NB4 (cell line): Measurements from ENCODE around the gene RBCK1.

ENCODE experiments used
- MYC ChIP-seq: IDR thresholded peaks from 2 replicates; pipeline ENCODE4 v1.6.1; 2011; ENCODE audit warnings: low read depth, low read length
- TF ChIP-seq, protein P1 (sequence below): IDR thresholded peaks from one replicate; pipeline ENCODE4 v1.5.1; 2012; ENCODE audit warnings: low read depth, low read length

GRCh38 chr20:421685-422250 is 13.7 kb downstream of the RBCK1 start:
- no peak for TF ChIP-seq MYC
- TF ChIP-seq, protein P1, sequence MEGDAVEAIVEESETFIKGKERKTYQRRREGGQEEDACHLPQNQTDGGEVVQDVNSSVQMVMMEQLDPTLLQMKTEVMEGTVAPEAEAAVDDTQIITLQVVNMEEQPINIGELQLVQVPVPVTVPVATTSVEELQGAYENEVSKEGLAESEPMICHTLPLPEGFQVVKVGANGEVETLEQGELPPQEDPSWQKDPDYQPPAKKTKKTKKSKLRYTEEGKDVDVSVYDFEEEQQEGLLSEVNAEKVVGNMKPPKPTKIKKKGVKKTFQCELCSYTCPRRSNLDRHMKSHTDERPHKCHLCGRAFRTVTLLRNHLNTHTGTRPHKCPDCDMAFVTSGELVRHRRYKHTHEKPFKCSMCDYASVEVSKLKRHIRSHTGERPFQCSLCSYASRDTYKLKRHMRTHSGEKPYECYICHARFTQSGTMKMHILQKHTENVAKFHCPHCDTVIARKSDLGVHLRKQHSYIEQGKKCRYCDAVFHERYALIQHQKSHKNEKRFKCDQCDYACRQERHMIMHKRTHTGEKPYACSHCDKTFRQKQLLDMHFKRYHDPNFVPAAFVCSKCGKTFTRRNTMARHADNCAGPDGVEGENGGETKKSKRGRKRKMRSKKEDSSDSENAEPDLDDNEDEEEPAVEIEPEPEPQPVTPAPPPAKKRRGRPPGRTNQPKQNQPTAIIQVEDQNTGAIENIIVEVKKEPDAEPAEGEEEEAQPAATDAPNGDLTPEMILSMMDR = no peak
